ENCODE results near the gene LINGO3.
A peak's percentile ranks its signal among the peaks of the same experiment; 100 is the strongest.

GRCh38 chr19:2337329-2337707, 29.4 kb upstream of the LINGO3 start:
- TF ChIP-seq CTCF (IDR thresholded peaks at IDR 0.05) (peak in 1 of 6 experiments; percentile 19), POLR2A (IDR thresholded peaks at IDR 0.05) (no peak)
